Measurements from ENCODE around the gene PDSS1. TPM values are rescaled to one million over a fixed set of nuclear protein-coding genes. Genes with fewer than 3 reads are reported as not detected.

PDSS1 gene
- total and polyA plus RNA-seq, 9 of the 15 experiments (the other 6 are each of a cell fraction or from before 2014, with no cell fraction given) = 11.0 to 59.5 (median 45.3) TPM

GRCh38 chr10:26697163-26697921 lies at the start of gene PDSS1 (continued):
- TF ChIP-seq CHD7 (IDR thresholded peaks at IDR 0.05; ENCODE audit: low read depth, low read length) (no peak), HDAC8 (tag; IDR thresholded peaks at IDR 0.05) (no peak), FOXA3 (CRISPR knock-in tag; conservative IDR thresholded peaks at IDR 0.05 in 1 of 2, IDR thresholded peaks at IDR 0.05 in 1 of 2) (no peak), ZNF384 (IDR thresholded peaks at IDR 0.05; ENCODE audit: low read depth, low read length) (no peak), MED1 (CRISPR knock-in tag; IDR thresholded peaks at IDR 0.05; ENCODE audit: borderline replicate concordance) (no peak), TFE3 (CRISPR knock-in tag; IDR thresholded peaks at IDR 0.05) (no peak), MEIS2 (IDR thresholded peaks at IDR 0.05; ENCODE audit: partially characterized antibody) (peak; percentile 3), CREB3 (tag; conservative IDR thresholded peaks at IDR 0.05; ENCODE audit: low read depth) (0 out of 2 replicates have a peak, but pooled peaks have one; percentile 31), ZNF507 (tag; conservative IDR thresholded peaks at IDR 0.05) (no peak), PRMT5 (CRISPR knock-in tag; IDR thresholded peaks at IDR 0.05) (no peak), ARHGAP35 (IDR thresholded peaks at IDR 0.05; ENCODE audit: partially characterized antibody) (no peak), SAFB (IDR thresholded peaks at IDR 0.05; ENCODE audit: borderline replicate concordance, low read depth, low read length) (no peak)

All from K562 (cell line).